ENCODE results near the gene JPH4.

The JPH4 gene

DNA sequence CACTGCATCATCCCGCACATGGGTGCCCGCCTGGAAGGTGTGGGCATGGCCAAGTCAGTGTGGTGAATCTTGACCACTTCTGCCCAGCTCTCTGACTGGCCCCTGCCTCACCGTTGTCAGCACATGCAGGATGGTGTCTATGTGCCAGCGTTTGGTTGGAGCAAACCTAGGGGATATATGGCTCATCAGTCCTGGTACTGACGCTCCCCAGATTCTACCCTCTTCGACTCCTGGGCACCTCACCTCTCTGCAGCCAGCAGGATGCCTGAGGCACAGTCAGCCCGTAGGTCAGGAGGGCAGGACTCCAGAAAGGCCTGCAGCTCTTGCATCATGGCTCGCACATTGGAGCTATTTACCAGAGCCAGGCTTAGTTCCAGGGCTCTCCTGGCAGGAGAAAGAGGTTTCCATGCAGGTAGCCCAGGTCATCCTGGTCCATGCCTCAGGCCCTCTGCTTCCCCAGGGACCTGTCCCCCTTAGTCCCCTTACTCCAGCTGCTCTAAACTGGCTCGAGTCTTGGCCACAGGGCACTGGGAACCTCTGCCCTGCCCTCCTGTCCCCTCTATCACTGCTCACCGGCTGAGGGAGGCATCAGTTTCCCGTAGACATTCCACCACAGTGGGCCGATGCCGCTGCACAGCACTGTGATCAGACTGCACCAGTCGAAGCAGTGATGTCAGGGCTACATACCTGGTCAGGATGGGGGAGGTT, 15.0 kb downstream of the JPH4 start:
- no peak for DNase-seq (ENCODE audit: low read depth)

- DNase-seq (ENCODE audit: low read depth) = peak; percentile 24
Measured at GRCh38 chr14:23562822-23563472, 15.6 kb downstream of the JPH4 start.

- no peak for DNase-seq (ENCODE audit: low read depth)
Measured at GRCh38 chr14:23561873-23562821, 16.4 kb downstream of the JPH4 start.

GRCh38 chr14:23561259-23561658, 17.3 kb downstream of the JPH4 start:
- no peak for DNase-seq (ENCODE audit: low read depth)

- no peak for DNase-seq (ENCODE audit: low read depth)
Measured at GRCh38 chr14:23559926-23560520, 18.6 kb downstream of the JPH4 start.

DNA sequence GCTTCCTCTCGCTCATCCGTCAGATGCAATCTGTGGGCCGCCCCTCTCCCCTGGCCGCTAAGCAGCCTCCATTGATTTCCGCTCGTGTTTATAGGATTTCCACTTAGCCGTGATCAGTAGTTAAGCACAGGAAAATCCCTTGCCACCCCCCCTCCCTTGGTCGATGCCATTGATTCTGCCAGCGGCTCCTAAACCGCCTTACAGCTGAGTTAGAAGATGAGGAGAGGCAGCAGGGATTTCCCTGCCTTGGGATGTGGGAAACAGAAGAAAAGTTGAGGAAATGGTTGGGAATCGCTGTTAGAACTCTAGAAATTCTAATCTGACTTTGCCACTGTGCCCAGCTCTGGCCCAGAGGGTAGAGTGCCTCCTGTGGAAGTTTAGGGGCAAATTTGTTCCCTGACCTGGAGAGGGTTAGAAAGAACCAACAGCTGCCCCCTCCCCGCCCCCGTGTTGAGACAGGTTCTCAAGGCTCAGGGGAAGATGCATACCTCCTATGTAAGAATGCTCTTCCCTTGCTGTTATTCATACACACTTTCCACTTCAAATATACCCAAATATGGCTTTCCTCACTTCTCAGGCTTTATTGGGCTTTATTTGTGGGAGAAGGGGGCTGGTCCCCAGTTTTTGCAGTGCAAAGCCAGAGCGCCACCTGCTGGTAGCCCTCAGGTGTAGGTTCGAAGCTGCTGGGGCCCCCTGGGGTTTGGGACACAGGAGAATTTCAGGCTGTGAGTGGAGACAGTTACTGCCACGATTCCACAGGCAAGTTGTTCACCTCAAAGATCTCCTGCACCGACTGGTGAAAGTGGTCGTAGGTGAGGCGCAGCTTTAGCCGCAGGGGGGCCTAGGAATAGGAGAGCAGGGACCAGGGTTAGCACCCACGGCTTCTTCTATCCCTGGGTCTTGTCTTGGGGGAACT, 19.3 kb downstream of the JPH4 start:
- peak; percentile 28 for DNase-seq (ENCODE audit: low read depth)

GRCh38 chr14:23558346-23559009, 20.1 kb downstream of the JPH4 start:
- no peak for DNase-seq (ENCODE audit: low read depth)

- DNase-seq (ENCODE audit: low read depth) = no peak
Measured at GRCh38 chr14:23557946-23558345, 20.6 kb downstream of the JPH4 start.

DNA sequence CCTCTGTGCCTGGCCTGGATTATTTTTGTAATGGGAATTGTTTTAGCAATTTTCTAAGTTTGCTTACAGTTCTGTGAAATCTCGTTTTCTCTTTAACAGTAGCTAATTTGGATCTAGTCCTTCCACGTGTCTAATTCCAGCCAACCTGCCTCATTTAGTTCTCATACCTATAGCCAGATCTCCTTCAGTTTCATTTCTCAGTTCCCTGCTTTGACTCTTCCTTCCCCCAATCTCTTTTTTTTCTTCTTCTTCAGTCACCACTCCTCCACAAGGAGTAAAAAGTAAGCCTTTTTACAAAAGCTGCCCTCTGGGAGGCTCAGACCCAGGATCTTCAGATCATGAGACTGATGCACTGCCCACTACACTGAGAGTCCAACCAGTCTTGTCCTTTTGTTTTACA, 21.1 kb downstream of the JPH4 start:
- no peak for DNase-seq (ENCODE audit: low read depth)

GRCh38 chr14:23556700-23557440, 21.7 kb downstream of the JPH4 start:
- no peak for DNase-seq (ENCODE audit: low read depth)

GRCh38 chr14:23555882-23556699, 22.5 kb downstream of the JPH4 start, which contains the start of gene THTPA:
TSS of gene THTPA (plus strand) at chr14:23556271. CDS start at chr14:23556758, 487 bp downstream.
- peak; percentile 86 for DNase-seq (ENCODE audit: low read depth)

DNA sequence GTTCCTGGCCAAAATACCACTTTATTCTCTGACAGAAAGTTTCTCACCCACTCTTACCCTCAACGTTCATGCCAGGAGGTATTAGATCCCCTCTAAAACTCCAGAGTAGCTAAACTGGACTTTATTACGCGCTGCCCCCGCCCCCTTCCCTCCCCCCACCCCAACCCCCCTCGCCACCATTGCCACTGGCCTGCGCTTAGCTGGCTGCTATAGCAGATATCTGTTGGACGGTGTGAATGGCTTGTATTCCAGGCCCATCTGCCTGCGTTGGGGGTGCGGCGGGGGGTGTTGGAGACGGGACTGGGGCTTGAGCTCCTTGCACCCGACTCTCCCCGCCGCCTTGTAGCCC, 23.1 kb downstream of the JPH4 start:
- no peak for DNase-seq (ENCODE audit: low read depth)

DNA sequence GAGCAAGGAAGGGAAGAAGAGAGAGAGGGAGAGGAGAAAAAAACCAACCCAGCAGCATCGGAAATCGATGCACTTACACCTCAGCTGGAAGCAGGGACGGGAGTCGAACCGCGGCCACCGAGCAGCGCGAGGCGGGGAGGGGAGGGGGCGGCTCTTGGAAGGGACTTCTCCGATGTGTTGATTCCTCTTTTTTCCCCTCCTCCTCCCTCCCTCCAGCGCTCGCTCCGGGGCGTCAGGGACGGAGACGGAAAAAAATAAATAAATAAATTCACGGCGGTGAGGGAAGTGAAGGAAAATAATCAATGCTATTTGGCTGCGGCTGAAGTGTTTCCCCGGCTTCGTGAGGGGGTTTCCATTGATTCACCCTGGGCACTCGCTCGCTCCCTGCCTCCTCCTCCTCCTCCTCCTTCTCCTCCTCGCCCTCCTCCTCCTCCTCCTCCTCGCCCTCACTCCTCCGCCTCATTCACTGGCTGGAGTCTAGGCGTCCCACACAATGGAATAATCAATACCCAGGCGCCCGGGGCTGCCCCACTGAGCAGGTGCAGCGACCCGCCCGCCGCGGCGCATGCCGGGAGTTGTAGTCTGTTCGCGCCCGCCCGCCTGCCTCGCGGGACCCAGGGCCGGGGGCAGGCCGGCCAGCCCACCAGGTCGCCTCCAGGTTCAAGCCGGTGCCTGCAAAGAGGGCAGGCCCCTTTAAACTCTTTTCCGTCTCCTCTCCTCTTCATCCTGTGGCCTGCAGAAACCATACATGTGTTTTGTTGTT, 27.1 kb downstream of the JPH4 start, which contains the start of gene ZFHX2:
ZFHX2 (minus strand) TSS at position 500 of the 763 bp plus-strand sequence. CDS start 16,440 bp downstream, outside the sequence.
- peak; percentile 62 for DNase-seq (ENCODE audit: low read depth)

DNA sequence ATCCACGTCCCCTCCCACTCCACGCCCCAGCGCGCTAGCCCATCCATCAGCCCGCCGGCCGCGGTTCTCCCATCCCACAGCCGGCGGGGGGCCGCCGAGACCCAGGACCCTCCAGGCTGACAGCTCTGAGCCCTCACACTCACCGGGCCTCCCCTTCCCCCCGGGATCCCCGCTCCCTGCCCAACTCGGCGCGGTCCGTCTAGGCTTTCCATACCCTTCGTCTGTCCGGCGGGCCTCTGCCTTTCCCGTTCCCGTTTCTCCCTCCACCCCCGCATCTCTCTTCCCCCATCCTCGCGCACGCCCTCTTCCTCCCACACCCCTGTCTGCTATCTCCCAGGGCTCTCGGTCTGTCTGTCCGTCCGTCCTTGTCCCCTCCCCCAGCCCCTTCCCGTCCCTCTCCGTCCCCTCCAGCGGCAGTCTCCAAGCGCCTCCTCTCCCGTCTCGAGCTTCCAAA, 27.8 kb downstream of the JPH4 start:
- no peak for DNase-seq (ENCODE audit: low read depth)

GRCh38 chr14:23550131-23550811, 28.3 kb downstream of the JPH4 start:
- DNase-seq (ENCODE audit: low read depth) = no peak

DNA sequence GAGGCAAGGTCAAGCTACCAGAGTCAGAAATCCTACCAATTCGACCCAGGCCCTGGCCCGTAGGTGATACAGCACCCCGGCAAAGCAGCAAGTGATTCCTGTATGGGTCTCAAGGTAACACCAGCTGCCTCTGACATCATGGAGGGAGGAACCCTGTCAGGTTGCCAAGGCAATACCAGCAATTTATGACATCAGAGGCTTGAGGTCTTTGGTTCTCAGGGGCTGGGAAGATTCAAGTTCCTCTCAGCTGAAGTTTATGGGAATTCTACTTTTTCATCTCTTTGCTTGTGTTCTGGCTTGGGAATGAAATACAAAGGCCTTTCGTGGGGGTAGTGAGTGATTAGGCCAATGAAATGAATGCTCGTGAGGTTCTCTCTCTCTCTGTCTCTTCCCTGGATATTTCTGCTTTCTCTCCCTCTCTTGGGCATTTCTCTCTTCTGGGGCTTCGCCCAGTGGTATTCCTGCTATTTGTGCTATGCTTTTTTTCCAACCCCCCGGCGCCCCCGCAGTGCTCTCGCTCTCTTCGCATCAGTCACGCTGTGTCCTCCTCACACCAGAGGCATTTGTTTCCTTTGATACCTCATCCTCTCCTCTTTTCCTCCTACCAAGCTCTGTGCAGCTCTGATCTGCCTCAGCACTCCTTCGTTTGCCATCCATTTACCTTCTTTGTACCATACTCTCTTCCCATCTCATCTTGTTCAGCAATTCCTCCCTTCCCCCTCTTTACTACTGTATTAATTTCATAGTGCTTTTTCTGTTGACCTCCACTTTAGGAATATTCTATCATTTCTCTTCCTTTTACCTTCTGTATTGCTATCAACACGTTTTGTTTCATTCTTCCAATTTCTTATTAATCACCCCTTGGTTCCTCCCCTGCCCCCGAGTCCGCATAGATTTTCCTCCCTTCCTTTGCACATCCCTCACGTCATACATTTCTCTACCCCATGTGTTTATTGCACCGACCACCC, 30.0 kb downstream of the JPH4 start:
- no peak for DNase-seq (ENCODE audit: low read depth)
